Measurements from ENCODE around the gene PPIL6. TPM values are rescaled to one million over a fixed set of nuclear protein-coding genes. Genes with fewer than 3 reads are reported as not detected.
A peak's percentile ranks its signal among the peaks of the same experiment; 100 is the strongest.

PPIL6 gene
- total and polyA plus RNA-seq, 2 donors from 2014 or later: 6.0 to 8.4 TPM

DNA sequence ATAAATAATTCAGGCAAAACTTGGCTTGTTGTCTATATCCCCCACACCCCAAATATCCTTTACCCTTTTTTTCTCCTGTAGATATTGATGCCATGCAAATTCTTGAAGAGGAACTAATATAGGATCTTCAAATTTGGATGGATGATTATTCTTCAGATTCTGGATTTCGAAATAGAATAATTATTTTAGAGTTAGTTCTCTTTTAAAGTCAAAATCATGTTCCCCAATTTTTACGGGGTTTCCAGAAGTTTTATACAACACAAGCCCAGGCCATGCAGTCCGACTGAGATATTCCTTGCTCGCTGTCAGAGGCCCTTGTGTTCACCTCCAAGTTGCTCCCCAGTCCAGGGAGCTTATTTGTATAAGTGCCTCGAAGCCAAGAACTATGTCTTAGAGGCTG, 4.4 kb downstream of the PPIL6 start:
- H3K4me3 ChIP-seq (ENCODE audit: low read length in 3 of 3): no peak overlapping the region
- H3K27me3 ChIP-seq (ENCODE audit: control insufficient read depth, insufficient read depth, low read length): no peaks in the 10 kb centered on the region
- no peaks in the 10 kb centered on the region for H3K36me3 ChIP-seq (ENCODE audit: control insufficient read depth in 2 of 3, insufficient read depth in 3 of 3, low read length in 3 of 3)
- H3K4me1 ChIP-seq (ENCODE audit: control insufficient read depth in 2 of 3, insufficient read depth in 2 of 3, low read depth in 1 of 3, low read length in 3 of 3): no peaks in the 10 kb centered on the region
- no peaks in the 10 kb centered on the region for H3K9me3 ChIP-seq (ENCODE audit: control insufficient read depth in 2 of 3, insufficient read depth in 1 of 3, low read length in 3 of 3)
- H3K9ac ChIP-seq (ENCODE audit: low read length in 3 of 3): no peak overlapping the region
- H3K27ac ChIP-seq (ENCODE audit: low read depth in 2 of 2, low read length in 2 of 2): no peak overlapping the region
- intact Hi-C loops (cut with DNase I): no loop called here
- TF ChIP-seq, protein P1, sequence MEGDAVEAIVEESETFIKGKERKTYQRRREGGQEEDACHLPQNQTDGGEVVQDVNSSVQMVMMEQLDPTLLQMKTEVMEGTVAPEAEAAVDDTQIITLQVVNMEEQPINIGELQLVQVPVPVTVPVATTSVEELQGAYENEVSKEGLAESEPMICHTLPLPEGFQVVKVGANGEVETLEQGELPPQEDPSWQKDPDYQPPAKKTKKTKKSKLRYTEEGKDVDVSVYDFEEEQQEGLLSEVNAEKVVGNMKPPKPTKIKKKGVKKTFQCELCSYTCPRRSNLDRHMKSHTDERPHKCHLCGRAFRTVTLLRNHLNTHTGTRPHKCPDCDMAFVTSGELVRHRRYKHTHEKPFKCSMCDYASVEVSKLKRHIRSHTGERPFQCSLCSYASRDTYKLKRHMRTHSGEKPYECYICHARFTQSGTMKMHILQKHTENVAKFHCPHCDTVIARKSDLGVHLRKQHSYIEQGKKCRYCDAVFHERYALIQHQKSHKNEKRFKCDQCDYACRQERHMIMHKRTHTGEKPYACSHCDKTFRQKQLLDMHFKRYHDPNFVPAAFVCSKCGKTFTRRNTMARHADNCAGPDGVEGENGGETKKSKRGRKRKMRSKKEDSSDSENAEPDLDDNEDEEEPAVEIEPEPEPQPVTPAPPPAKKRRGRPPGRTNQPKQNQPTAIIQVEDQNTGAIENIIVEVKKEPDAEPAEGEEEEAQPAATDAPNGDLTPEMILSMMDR (IDR thresholded peaks at IDR 0.05; ENCODE audit: borderline replicate concordance, extremely low read depth, insufficient read depth): no peak
- FAIRE-seq (no peak), DNase-seq (no peak)

DNA sequence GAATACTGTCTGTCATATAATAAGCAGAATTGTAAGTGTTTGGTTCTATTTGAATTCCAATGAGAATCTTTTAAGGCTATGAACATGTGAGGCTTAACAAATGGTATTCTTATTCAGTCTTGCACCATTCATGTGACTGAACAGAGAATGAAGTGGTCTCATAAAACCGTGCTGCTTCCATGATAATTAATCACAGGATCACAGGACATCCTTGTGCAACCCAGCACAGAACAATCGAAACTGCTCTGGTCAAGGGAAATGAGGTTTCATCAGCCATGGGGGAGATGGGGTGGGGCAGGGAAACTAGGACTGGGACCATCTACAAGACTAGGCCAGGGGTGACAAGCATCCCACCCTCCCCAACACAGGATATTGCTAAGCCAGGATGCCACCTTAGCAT, 6.0 kb downstream of the PPIL6 start:
- no peaks in the 10 kb centered on the region for H3K36me3 ChIP-seq (ENCODE audit: control insufficient read depth in 2 of 3, insufficient read depth in 3 of 3, low read length in 3 of 3)
- no peak overlapping the region for H3K9ac ChIP-seq (ENCODE audit: low read length in 3 of 3)
- intact Hi-C loops (cut with DNase I): no loop called here
- H3K27ac ChIP-seq (ENCODE audit: low read depth in 2 of 2, low read length in 2 of 2): no peak overlapping the region
- no peaks in the 10 kb centered on the region for H3K4me1 ChIP-seq (ENCODE audit: control insufficient read depth in 2 of 3, insufficient read depth in 2 of 3, low read depth in 1 of 3, low read length in 3 of 3)
- no peak for FAIRE-seq
- no peak overlapping the region for H3K4me3 ChIP-seq (ENCODE audit: low read length in 3 of 3)
- no peak for DNase-seq
- TF ChIP-seq, protein P1 (IDR thresholded peaks at IDR 0.05; ENCODE audit: borderline replicate concordance, extremely low read depth, insufficient read depth): no peak
- no peaks in the 10 kb centered on the region for H3K27me3 ChIP-seq (ENCODE audit: control insufficient read depth, insufficient read depth, low read length)
- no peaks in the 10 kb centered on the region for H3K9me3 ChIP-seq (ENCODE audit: control insufficient read depth in 2 of 3, insufficient read depth in 1 of 3, low read length in 3 of 3)

DNA sequence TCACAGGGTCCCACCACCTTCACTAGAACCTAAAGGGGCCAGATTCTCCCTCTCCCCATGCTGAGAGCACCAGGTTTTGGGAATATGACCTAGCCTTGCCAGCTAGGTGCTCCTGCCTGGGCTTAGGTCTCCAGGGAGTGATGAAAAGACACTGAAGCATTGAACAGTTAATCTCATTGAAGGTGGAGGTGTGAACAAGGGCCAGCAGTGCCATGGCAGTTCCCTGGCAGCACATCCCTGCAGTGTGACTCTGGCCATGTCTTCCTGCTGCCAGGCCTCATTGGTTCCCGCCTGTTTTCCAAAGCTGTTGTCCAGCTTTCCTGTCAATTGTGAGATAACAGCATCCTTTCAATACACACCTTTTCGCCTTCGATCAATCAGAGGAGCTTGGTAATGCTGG, 10.9 kb downstream of the PPIL6 start:
- Histone ChIP-seq H3K9ac (ENCODE audit: low read length in 3 of 3) (no peak overlapping the region), H3K27me3 (ENCODE audit: control insufficient read depth, insufficient read depth, low read length) (no peaks in the 10 kb centered on the region), H3K4me1 (ENCODE audit: control insufficient read depth in 2 of 3, insufficient read depth in 2 of 3, low read depth in 1 of 3, low read length in 3 of 3) (no peaks in the 10 kb centered on the region), H3K36me3 (ENCODE audit: control insufficient read depth in 2 of 3, insufficient read depth in 3 of 3, low read length in 3 of 3) (no peaks in the 10 kb centered on the region), H3K4me3 (ENCODE audit: low read length in 3 of 3) (no peak overlapping the region), H3K27ac (ENCODE audit: low read depth in 2 of 2, low read length in 2 of 2) (no peak overlapping the region), H3K9me3 (ENCODE audit: control insufficient read depth in 2 of 3, insufficient read depth in 1 of 3, low read length in 3 of 3) (no peaks in the 10 kb centered on the region)
- intact Hi-C loops (cut with DNase I): no loop called here
- TF ChIP-seq, protein P1 (IDR thresholded peaks at IDR 0.05; ENCODE audit: borderline replicate concordance, extremely low read depth, insufficient read depth): no peak
- no peak for FAIRE-seq
- no peak for DNase-seq

DNA sequence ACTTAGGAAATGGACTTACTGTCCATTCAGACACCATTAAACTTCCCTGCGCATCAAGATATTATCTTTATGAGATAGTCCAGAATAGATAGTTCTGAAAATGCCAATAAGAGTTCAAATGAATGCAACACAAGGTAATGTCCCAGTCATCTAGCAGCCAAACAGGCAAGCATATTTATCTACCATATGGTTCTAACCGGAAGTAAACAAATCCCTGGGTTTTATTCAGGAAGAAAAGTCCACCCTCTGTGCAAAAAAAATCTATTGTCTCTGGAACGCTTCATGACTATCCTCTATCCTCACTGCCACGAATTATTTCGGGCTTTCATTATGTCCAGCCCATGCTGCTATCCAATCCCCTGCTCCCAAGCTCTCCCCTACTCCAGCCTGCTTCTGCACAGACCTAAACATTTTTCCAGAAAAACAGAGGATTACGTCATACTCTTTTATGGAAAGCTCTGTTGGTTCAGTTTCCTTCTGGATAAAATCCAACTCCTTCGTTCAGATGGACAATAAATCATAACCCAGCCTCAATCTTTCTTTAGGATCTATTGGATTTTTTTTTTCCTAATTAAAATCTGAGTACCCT, 11.4 kb downstream of the PPIL6 start:
- no peaks in the 10 kb centered on the region for H3K27me3 ChIP-seq (ENCODE audit: control insufficient read depth, insufficient read depth, low read length)
- no peak for FAIRE-seq

More for the DNA sequence above, 11.4 kb downstream of the PPIL6 start:
- peak in 1 of 5 donors; percentile 74 for DNase-seq
- peaks cover 0 to 5% (median 0%) of the 10 kb centered on the region in 3 donors for H3K4me1 ChIP-seq (ENCODE audit: control insufficient read depth in 2 of 3, insufficient read depth in 2 of 3, low read depth in 1 of 3, low read length in 3 of 3)
- H3K27ac ChIP-seq (ENCODE audit: low read depth in 2 of 2, low read length in 2 of 2): no peak overlapping the region
- no peak overlapping the region for H3K4me3 ChIP-seq (ENCODE audit: low read length in 3 of 3)
- no peaks in the 10 kb centered on the region for H3K9me3 ChIP-seq (ENCODE audit: control insufficient read depth in 2 of 3, insufficient read depth in 1 of 3, low read length in 3 of 3)
- TF ChIP-seq, protein P1 (IDR thresholded peaks at IDR 0.05; ENCODE audit: borderline replicate concordance, extremely low read depth, insufficient read depth): no peak
- H3K9ac ChIP-seq (ENCODE audit: low read length in 3 of 3): no peak overlapping the region
- H3K36me3 ChIP-seq (ENCODE audit: control insufficient read depth in 2 of 3, insufficient read depth in 3 of 3, low read length in 3 of 3): no peaks in the 10 kb centered on the region
- intact Hi-C loops (cut with DNase I): no loop called here

Data from kidney (tissue), 14 donors.